Ishikawa (cell line): Measurements from ENCODE around the gene OPN5.

ENCODE experiments used
- CEBPB ChIP-seq: IDR thresholded peaks from 2 replicates; pipeline ENCODE4 v1.6.1; 2012
- CREB1 ChIP-seq: IDR thresholded peaks from 2 replicates; pipeline ENCODE4 v1.6.1; 2012; ENCODE audit warnings: low read depth
- EP300 ChIP-seq: IDR thresholded peaks from 2 replicates; pipeline ENCODE4 v1.6.1; 2012; ENCODE audit warnings: borderline replicate concordance
- NFIC ChIP-seq: IDR thresholded peaks from 2 replicates; pipeline ENCODE4 v1.6.1; 2012
- TEAD4 ChIP-seq: IDR thresholded peaks from 2 replicates; pipeline ENCODE4 v1.6.1; 2012
- YY1 ChIP-seq: IDR thresholded peaks from 2 replicates; pipeline ENCODE4 v1.6.1; 2012; ENCODE audit warnings: low read depth
- ZBTB7A ChIP-seq: IDR thresholded peaks from 2 replicates; pipeline ENCODE4 v1.6.1; 2012; ENCODE audit warnings: low read depth
- TF ChIP-seq, protein P1 (sequence below): IDR thresholded peaks from 2 replicates; pipeline ENCODE4 v1.6.1; 2012
- TF ChIP-seq, protein P2 (sequence below): IDR thresholded peaks from 2 replicates; pipeline ENCODE4 v1.6.1; 2012; ENCODE audit warnings: low read depth, mild to moderate bottlenecking

DNA sequence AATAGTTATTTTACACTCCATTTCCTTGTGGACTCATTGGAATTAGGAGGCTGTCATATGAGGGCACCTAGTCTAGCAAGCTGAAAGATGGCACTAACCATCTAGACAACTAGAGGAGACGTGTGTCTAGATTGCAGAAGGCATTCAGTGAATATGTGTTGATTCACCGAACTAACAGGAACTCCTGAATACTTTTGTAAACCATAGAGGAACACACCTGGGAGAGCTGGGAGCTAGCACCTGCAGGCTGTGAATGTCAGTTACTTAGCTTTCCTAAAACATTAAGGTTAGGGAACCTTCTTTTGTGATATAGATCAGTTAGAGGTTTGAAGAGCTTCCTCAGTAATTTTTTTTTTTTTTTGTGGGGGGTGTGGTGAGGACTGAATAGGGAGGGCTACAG lies 7.7 kb downstream of the OPN5 start:
- TF ChIP-seq, protein P1, sequence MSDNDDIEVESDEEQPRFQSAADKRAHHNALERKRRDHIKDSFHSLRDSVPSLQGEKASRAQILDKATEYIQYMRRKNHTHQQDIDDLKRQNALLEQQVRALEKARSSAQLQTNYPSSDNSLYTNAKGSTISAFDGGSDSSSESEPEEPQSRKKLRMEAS: no peak
- TF ChIP-seq ZBTB7A: no peak
- TF ChIP-seq EP300: no peak
- no peak for TF ChIP-seq YY1
- TF ChIP-seq, protein P2, sequence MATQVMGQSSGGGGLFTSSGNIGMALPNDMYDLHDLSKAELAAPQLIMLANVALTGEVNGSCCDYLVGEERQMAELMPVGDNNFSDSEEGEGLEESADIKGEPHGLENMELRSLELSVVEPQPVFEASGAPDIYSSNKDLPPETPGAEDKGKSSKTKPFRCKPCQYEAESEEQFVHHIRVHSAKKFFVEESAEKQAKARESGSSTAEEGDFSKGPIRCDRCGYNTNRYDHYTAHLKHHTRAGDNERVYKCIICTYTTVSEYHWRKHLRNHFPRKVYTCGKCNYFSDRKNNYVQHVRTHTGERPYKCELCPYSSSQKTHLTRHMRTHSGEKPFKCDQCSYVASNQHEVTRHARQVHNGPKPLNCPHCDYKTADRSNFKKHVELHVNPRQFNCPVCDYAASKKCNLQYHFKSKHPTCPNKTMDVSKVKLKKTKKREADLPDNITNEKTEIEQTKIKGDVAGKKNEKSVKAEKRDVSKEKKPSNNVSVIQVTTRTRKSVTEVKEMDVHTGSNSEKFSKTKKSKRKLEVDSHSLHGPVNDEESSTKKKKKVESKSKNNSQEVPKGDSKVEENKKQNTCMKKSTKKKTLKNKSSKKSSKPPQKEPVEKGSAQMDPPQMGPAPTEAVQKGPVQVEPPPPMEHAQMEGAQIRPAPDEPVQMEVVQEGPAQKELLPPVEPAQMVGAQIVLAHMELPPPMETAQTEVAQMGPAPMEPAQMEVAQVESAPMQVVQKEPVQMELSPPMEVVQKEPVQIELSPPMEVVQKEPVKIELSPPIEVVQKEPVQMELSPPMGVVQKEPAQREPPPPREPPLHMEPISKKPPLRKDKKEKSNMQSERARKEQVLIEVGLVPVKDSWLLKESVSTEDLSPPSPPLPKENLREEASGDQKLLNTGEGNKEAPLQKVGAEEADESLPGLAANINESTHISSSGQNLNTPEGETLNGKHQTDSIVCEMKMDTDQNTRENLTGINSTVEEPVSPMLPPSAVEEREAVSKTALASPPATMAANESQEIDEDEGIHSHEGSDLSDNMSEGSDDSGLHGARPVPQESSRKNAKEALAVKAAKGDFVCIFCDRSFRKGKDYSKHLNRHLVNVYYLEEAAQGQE: no peak
- no peak for TF ChIP-seq NFIC
- no peak for TF ChIP-seq CREB1
- no peak for TF ChIP-seq CEBPB
- no peak for TF ChIP-seq TEAD4
